Coronary artery (tissue), 2 donors: ENCODE measurements around the gene MTFMT.
"Not testable (repeated sequence)": the region's sequence is repeated elsewhere in the genome, so short reads cannot be mapped to it uniquely, and the experiment has no call there.

Experiments used
- DNase-seq: peaks from one replicate; pipeline ENCODE4 v3.0.0-alpha.2; 2017; ENCODE audit warnings: low spot score
- H3K27ac ChIP-seq, 2 donors: fragments of 200-600 bp; sonication (generic); one replicate each; pipeline ENCODE4 v1.5.1; 2016 to 2019
- H3K4me3 ChIP-seq: fragments of 200-600 bp; sonication (generic); 2 replicates; pipeline ENCODE4 v1.5.1; 2016; ENCODE audit warnings: mild to moderate bottlenecking, moderate library complexity
- CTCF ChIP-seq: fragments of 200-600 bp; sonication (generic); IDR thresholded peaks from one replicate; pipeline ENCODE4 v1.5.1; 2019; ENCODE audit warnings: antibody characterized with exemption

The MTFMT gene

DNA sequence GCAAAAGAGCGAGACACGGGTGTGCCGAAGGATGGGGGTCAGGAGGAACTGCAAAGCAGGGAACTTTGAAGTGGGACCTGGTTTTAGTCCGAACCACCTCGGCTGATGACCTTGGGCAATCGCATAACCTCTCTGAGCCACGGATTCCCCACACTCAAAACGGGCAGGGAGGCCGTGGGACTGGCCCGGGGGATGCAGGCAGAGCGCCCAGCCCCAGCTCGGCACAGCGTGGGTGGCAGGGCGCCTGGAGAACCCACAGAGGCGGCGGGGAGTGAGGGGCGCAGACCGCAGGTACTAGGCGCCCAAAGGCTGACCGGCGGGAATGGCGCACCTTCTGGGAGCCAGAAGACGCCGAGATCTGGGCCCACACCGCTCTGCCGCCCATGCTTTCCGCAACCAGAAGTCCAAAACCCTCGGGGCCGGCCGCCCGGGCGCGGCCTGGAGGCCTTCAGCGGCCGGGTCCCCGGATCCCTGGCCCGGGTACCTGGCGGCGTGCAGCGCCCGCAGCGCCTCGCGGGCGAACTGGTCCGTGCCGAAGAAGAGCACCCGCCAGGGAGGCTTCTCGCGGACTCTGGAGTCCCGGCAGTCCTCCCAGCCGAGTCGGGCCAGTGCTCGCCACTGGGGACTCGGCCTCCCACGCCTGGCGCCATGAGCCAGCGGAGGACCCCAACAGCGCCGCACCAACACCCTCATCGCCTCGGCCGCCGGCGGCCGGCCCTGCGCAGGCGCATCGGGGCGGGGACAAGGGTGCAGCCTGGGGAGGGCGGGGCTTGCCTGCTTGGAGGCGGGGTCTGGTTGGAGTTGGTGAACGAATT, at the start of gene MTFMT:
TSS of gene MTFMT (minus strand) at position 719 of the 815 bp plus-strand sequence. CDS start at position 693, 26 bp downstream.
- Histone ChIP-seq H3K27ac (peak within 1 kb of the TSS; percentile 29 to 87), H3K4me3 (peak within 1 kb of the TSS; percentile 99)
- TF ChIP-seq CTCF: no peak
- DNase-seq: peak; percentile 90

GRCh38 chr15:65077981-65078352, 48.5 kb upstream of the MTFMT start:
- DNase-seq: no peak
- TF ChIP-seq CTCF: peak; percentile 56
- Histone ChIP-seq H3K27ac (peak overlapping the region in 1 of 2 donors; percentile 24), H3K4me3 (peak overlapping the region; percentile 51)

DNA sequence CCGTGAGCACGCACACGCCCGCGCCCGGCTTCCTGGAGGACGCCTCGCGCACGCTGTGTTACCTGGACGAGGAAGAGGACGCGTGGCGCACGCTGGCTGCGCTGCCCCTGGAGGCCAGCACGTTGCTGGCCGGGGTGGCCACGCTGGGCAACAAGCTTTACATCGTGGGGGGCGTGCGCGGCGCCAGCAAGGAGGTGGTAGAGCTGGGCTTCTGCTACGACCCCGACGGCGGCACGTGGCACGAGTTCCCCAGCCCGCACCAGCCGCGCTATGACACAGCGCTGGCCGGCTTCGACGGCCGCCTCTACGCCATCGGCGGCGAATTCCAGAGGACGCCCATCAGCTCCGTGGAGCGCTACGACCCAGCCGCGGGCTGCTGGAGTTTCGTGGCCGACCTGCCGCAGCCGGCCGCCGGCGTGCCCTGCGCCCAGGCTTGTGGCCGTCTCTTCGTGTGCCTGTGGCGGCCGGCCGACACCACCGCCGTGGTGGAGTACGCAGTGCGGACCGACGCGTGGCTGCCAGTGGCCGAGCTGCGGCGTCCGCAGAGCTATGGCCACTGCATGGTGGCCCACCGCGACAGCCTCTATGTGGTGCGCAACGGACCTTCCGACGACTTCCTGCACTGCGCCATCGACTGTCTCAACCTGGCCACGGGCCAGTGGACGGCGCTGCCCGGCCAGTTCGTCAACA, 48.0 kb upstream of the MTFMT start:
- H3K4me3 ChIP-seq: peak overlapping the region; percentile 51
- peak overlapping the region in 1 of 2 donors; percentile 59 for H3K27ac ChIP-seq
- DNase-seq: no peak
- TF ChIP-seq CTCF: no peak

DNA sequence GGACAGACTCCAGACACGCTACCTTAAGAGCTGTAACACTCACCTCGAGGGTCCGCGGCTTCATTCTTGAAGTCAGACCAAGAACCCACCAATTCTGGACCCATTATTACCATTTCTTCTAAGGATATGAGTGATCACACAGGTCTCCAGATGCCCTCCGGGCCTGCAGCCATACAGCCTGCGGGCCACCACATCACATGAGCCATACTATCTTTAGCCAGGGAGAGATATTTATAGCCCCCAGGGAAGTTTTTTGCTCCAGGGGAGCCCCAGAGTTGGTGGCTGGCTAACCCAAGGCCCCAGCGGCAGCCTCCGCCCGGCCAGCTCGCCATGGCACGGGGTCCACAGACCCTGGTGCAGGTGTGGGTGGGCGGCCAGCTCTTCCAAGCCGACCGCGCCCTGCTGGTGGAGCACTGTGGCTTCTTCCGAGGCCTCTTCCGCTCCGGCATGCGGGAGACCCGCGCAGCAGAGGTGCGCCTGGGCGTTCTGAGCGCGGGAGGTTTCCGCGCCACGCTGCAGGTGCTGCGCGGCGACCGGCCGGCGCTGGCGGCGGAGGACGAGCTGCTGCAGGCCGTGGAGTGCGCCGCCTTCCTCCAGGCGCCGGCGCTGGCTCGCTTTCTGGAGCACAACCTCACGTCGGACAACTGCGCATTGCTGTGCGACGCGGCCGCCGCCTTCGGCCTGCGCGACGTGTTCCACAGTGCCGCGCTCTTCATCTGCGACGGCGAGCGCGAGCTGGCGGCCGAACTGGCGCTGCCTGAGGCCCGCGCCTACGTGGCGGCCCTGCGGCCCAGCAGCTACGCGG, 47.2 kb upstream of the MTFMT start, which contains the start of gene KBTBD13:
TSS of gene KBTBD13 (plus strand) at position 261 of the 805 bp plus-strand sequence. CDS start at position 331, 70 bp downstream.
- peak within 1 kb of the TSS in 1 of 2 donors; percentile 59 for H3K27ac ChIP-seq
- TF ChIP-seq CTCF: no peak
- no peak for DNase-seq
- peak within 1 kb of the TSS; percentile 51 for H3K4me3 ChIP-seq

GRCh38 chr15:65075607-65076395, 46.4 kb upstream of the MTFMT start:
- peak overlapping the region in 1 of 2 donors; percentile 59 for H3K27ac ChIP-seq
- not testable (repeated sequence) for H3K4me3 ChIP-seq, DNase-seq

- not testable (repeated sequence) for DNase-seq, H3K4me3 ChIP-seq, H3K27ac ChIP-seq
These were observed 45.5 kb upstream of the MTFMT start for GRCh38 chr15:65074946-65075345.

DNA sequence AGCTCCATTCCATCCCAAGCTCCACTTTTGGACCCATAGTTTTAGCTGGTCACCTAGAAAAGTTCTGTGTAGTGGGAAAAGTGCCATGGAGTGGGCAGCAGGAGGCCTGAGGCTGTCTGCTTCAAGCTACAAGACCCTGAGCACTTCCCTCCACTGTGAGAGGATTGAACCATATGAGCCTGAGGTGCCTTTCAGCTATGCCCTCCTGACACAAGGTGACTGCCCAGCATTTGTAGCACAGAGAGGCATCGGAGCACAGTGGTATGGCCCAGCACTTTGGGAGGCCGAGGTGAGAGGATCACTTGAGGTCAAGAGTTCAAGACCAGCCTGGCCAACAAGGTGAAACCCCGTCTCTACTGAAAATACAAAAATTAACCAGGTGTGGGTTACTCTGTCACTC, 43.2 kb upstream of the MTFMT start:
- Histone ChIP-seq H3K4me3 (no peak overlapping the region), H3K27ac (peak overlapping the region; percentile 98 to 100)
- DNase-seq: no peak
- no peak for TF ChIP-seq CTCF
